M059J (cell line): ENCODE data around the gene NR1I3. TPM values are rescaled to one million over a fixed set of nuclear protein-coding genes. Genes with fewer than 3 reads are reported as not detected.

Experiments
- DNase-seq: peaks from one replicate; pipeline ENCODE4 v3.0.0-alpha.2; 2012; ENCODE audit warnings: low read depth
- total RNA-seq: library from RNA; depleted of rRNA; stranded (reverse); fragments of >200 nt; shearing (Covaris generic); gene quantifications from 2 replicates; pipeline ENCODE4 v1.2.3, GENCODE V29; 2014

NR1I3 gene
- total RNA-seq, 1 experiment from 2014 or later: not detected

GRCh38 chr1:161218301-161219077 lies 19.5 kb downstream of the NR1I3 start:
- DNase-seq: no peak

- no peak for DNase-seq
Measured at GRCh38 chr1:161217831-161218230, 20.2 kb downstream of the NR1I3 start.

GRCh38 chr1:161216945-161217712 lies 20.9 kb downstream of the NR1I3 start:
- DNase-seq: peak; percentile 78

- DNase-seq: no peak
Measured at GRCh38 chr1:161215076-161215475, 22.9 kb downstream of the NR1I3 start, which contains the start of gene FCER1G. Gene FCER1G, plus strand, starts transcription at chr1:161215295. Its CDS starts 27 bp downstream, at chr1:161215322.

GRCh38 chr1:161214369-161214768 lies 23.6 kb downstream of the NR1I3 start:
- DNase-seq: no peak

GRCh38 chr1:161209790-161210409 lies 28.1 kb downstream of the NR1I3 start:
- DNase-seq: peak; percentile 78

- no peak for DNase-seq
Measured at GRCh38 chr1:161207173-161207572, 30.8 kb downstream of the NR1I3 start.

GRCh38 chr1:161206411-161207140 lies 31.4 kb downstream of the NR1I3 start:
- DNase-seq: no peak

GRCh38 chr1:161201836-161202712 lies 35.9 kb downstream of the NR1I3 start, which contains the start of gene NDUFS2:
Gene NDUFS2, plus strand, starts transcription at chr1:161202367. Its CDS starts 19 bp downstream, at chr1:161202386.
- peak; percentile 99 for DNase-seq

- DNase-seq: peak; percentile 79
Measured at GRCh38 chr1:161200992-161201835, 36.8 kb downstream of the NR1I3 start.

GRCh38 chr1:161200421-161200991 lies 37.5 kb downstream of the NR1I3 start:
- DNase-seq: no peak

GRCh38 chr1:161199506-161200139 lies 38.4 kb downstream of the NR1I3 start:
- DNase-seq: no peak

GRCh38 chr1:161198897-161199431 lies 39.0 kb downstream of the NR1I3 start, which contains the start of gene ADAMTS4:
Gene ADAMTS4, minus strand, starts transcription at chr1:161199054. Its CDS starts 427 bp downstream, at chr1:161198627.
- DNase-seq: peak; percentile 67

- DNase-seq: peak; percentile 76
Measured at GRCh38 chr1:161198194-161198896, 39.7 kb downstream of the NR1I3 start.

GRCh38 chr1:161197560-161198193 lies 40.3 kb downstream of the NR1I3 start:
- no peak for DNase-seq

GRCh38 chr1:161196521-161197451 lies 41.2 kb downstream of the NR1I3 start:
- no peak for DNase-seq
